Measurements from ENCODE around the gene COL18A1. TPM values are rescaled to one million over a fixed set of nuclear protein-coding genes. Genes with fewer than 3 reads are reported as not detected.

The COL18A1 gene
- total and polyA plus RNA-seq, 2 of the 8 experiments (the other 6 are each of a cell fraction or from before 2014, with no cell fraction given): 145 to 201 TPM

DNA sequence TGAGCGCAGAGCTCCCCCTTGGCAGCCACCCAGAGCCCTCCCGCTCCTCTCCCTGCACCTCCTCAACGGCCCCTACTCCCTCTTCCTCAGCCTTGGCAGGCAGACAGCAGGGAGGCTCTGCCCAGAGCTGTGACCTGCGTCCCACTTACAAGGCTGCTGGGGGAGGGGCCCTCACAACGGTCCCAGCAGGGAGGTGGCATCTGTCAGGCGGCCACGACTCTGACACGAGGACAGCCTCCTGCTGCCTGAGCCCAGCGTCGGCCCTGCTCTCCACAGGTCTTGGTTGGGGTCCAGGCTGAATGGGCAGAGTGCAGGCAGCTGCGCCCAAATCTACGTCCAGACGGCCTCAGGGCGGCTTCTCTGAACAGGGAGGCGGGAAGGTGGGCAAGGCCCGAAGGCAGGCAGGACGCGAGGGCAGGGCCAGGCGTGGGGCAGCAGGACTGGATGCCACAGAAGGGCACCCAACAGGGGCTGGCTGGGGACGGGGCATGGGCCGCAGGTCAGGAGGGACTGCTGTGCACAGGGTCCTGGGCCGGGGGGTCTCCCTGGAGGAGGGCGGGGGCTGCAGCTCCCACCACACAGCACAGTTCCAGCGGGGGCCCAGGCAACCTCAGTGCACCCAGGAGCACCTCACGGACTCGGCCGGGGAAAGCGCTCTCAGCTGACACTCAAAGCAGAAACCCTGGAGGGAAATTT, 129.8 kb downstream of the COL18A1 start:
- Histone ChIP-seq H3K4ac (replicated peaks; ENCODE audit: insufficient read length, low read depth, low read length) (no peak overlapping the region), H3K18ac (ENCODE audit: extremely low read depth, low read length) (no peak overlapping the region), H3K14ac (ENCODE audit: insufficient read length) (no peak overlapping the region), H4K91ac (replicated peaks; ENCODE audit: insufficient read length, low read length) (no peak overlapping the region), H2BK15ac (ENCODE audit: low read length) (no peak overlapping the region), H3K9ac (replicated peaks in 1 of 4; ENCODE audit: extremely low read depth in 1 of 4, low read depth in 3 of 4, low read length in 3 of 4) (no peak overlapping the region), H3K4me3 (ENCODE audit: extremely low read depth in 1 of 4, insufficient read depth in 2 of 4, low read depth in 3 of 4, low read length in 4 of 4) (no peak overlapping the region), H3K9me3 (ENCODE audit: insufficient read depth in 2 of 2, low read depth in 1 of 2, low read length in 1 of 2) (no peaks in the 10 kb centered on the region; a peak in 1 of 4 replicates), H4K5ac (ENCODE audit: insufficient read length, low read depth, low read length) (no peak overlapping the region), H4K8ac (ENCODE audit: extremely low read depth, insufficient read depth, low read length) (peak overlapping the region; percentile 51), H2BK20ac (ENCODE audit: low read length) (no peak overlapping the region), H3K27ac (ENCODE audit: low read depth, low read length) (no peak overlapping the region), H3K23ac (ENCODE audit: insufficient read length) (no peak overlapping the region), H4K20me1 (replicated peaks in 1 of 2; ENCODE audit: control insufficient read depth in 1 of 2, insufficient read depth in 2 of 2, low read length in 2 of 2) (peaks cover 10 to 29% of the 10 kb centered on the region in 2 experiments), H3K23me2 (ENCODE audit: low read depth, low read length) (peaks cover 6% of the 10 kb centered on the region), H2BK12ac (ENCODE audit: low read depth, low read length) (no peak overlapping the region), H3K79me2 (ENCODE audit: control insufficient read depth in 1 of 2, insufficient read depth in 2 of 2, low read length in 2 of 2) (peaks cover 0 to 15% of the 10 kb centered on the region in 2 experiments; a peak in 1 of 4 replicates), H3K79me1 (ENCODE audit: low read depth, low read length) (peaks cover 8% of the 10 kb centered on the region), H3K36me3 (ENCODE audit: control insufficient read depth in 2 of 4, insufficient read depth in 4 of 4, low read length in 3 of 4) (peaks cover 7 to 24% (median 8%) of the 10 kb centered on the region in 4 experiments; a peak in 5 of 8 replicates), H2AFZ (ENCODE audit: low read length) (no peak overlapping the region), H2BK120ac (replicated peaks; ENCODE audit: low read depth, low read length) (no peak overlapping the region), H2BK5ac (ENCODE audit: low read depth, low read length) (no peak overlapping the region), H3K4me1 (replicated peaks in 1 of 4; ENCODE audit: control insufficient read depth in 3 of 4, insufficient read depth in 4 of 4, low read length in 3 of 4) (peaks cover 0 to 2% (median 0%) of the 10 kb centered on the region in 4 experiments; a peak in 2 of 7 replicates), H2AK5ac (ENCODE audit: low read depth, low read length) (no peak overlapping the region), H3K4me2 (ENCODE audit: insufficient read depth in 1 of 2, low read depth in 2 of 2, low read length in 2 of 2) (no peak overlapping the region), H3K56ac (replicated peaks; ENCODE audit: insufficient read length, low read depth, low read length) (no peak overlapping the region), H3K27me3 (replicated peaks in 1 of 4; ENCODE audit: control insufficient read depth in 3 of 4, extremely low read depth in 1 of 4, insufficient read depth in 3 of 4, low read length in 3 of 4) (no peaks in the 10 kb centered on the region; a peak in 1 of 7 replicates)
- CTCF ChIA-PET (ENCODE audit: partially characterized antibody): interaction anchor here (0.9 to 1.6 kb wide), 2 partner anchors 121 to 435 kb away, joined by 3 read pairs; no protein-coding TSS in a partner anchor
- no peak for FAIRE-seq
- POLR2A ChIA-PET (ENCODE audit: partially characterized antibody): interaction anchor here (1.1 to 1.6 kb wide), 2 partner anchors 9 to 18 kb away, joined by 3 to 4 read pairs; no protein-coding TSS in a partner anchor
- 86% methylated on average over 25 of the region's 28 CpGs; no CpG with 5 or more reads in 1 of the 2 experiments for WGBS, 2 experiments (ENCODE audit: extremely low coverage in 1 of 2, insufficient coverage in 1 of 2, insufficient read length in 1 of 2, insufficient replicate concordance in 2 of 2, low coverage in 1 of 2, low lambda C conversion rate in 2 of 2, missing lambda C conversion rate in 1 of 2)
- peak in 1 of 2 experiments; percentile 41 for DNase-seq (ENCODE audit: low read depth in 1 of 2, low spot score in 2 of 2)
- TF ChIP-seq, protein P1, sequence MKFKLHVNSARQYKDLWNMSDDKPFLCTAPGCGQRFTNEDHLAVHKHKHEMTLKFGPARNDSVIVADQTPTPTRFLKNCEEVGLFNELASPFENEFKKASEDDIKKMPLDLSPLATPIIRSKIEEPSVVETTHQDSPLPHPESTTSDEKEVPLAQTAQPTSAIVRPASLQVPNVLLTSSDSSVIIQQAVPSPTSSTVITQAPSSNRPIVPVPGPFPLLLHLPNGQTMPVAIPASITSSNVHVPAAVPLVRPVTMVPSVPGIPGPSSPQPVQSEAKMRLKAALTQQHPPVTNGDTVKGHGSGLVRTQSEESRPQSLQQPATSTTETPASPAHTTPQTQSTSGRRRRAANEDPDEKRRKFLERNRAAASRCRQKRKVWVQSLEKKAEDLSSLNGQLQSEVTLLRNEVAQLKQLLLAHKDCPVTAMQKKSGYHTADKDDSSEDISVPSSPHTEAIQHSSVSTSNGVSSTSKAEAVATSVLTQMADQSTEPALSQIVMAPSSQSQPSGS (IDR thresholded peaks at IDR 0.05; ENCODE audit: low read length): no peak
- TF ChIP-seq YY1 (IDR thresholded peaks at IDR 0.05; ENCODE audit: low read depth, low read length) (no peak), CBX5 (IDR thresholded peaks at IDR 0.05; ENCODE audit: low read depth, low read length) (no peak), CREB1 (IDR thresholded peaks at IDR 0.05) (no peak), KDM1A (IDR thresholded peaks at IDR 0.05; ENCODE audit: borderline replicate concordance, low read length) (no peak), CTBP2 (IDR thresholded peaks at IDR 0.05; ENCODE audit: borderline replicate concordance, insufficient read depth, insufficient read length, low read length) (no peak), SIX5 (IDR thresholded peaks at IDR 0.05; ENCODE audit: low read depth, low read length) (no peak), SAP30 (IDR thresholded peaks at IDR 0.05; ENCODE audit: insufficient read depth, insufficient replicate concordance, low read length) (no peak), SIRT6 (IDR thresholded peaks at IDR 0.05; ENCODE audit: low read length) (no peak), MAFK (IDR thresholded peaks at IDR 0.05; ENCODE audit: low read depth, low read length) (no peak), POLR2AphosphoS5 (IDR thresholded peaks at IDR 0.05; ENCODE audit: low read depth, low read length) (no peak)

All from H1 (cell line).